Neural cell (in vitro differentiated cells): Measurements from ENCODE around the gene STARD4. TPM values are rescaled to one million over a fixed set of nuclear protein-coding genes. Genes with fewer than 3 reads are reported as not detected.

ENCODE experiments used
- H2AFZ ChIP-seq: fragments of 200-600, 300-800 bp; sonication (generic), shearing (Covaris generic); 2 replicates; pipeline ENCODE4 v1.6.0; 2014; ENCODE audit warnings: low read depth, mild to moderate bottlenecking, antibody characterized with exemption, low read length, moderate library complexity
- H3F3A ChIP-seq: fragments of 200-600 bp; shearing (Covaris generic); 2 replicates; pipeline ENCODE4 v1.6.1; 2016; ENCODE audit warnings: mild to moderate bottlenecking, moderate library complexity, mixed read lengths, antibody characterized with exemption, low read length; ENCODE audit not compliant: insufficient read depth, poor library complexity, severe bottlenecking
- H3K27ac ChIP-seq: fragments of 200-600, 300-800 bp; sonication (generic), shearing (Covaris generic); 2 replicates; pipeline ENCODE4 v1.5.1; 2014; ENCODE audit warnings: mild to moderate bottlenecking, low read length, moderate library complexity
- H3K27me3 ChIP-seq: fragments of 300-800, 200-600 bp; sonication (generic), shearing (Covaris generic); 2 replicates; pipeline ENCODE4 v1.6.0; 2014; ENCODE audit warnings: mild to moderate bottlenecking, low read depth, low read length, moderate library complexity; ENCODE audit not compliant: insufficient read depth
- H3K36me3 ChIP-seq: fragments of 300-800, 200-600 bp; sonication (generic), shearing (Covaris generic); 2 replicates; pipeline ENCODE4 v1.5.1; 2014; ENCODE audit warnings: mild to moderate bottlenecking, antibody characterized with exemption, low read length, moderate library complexity; ENCODE audit not compliant: insufficient read depth
- H3K4me2 ChIP-seq: fragments of 300-800, 200-600 bp; sonication (generic), shearing (Covaris generic); 2 replicates; pipeline ENCODE4 v1.6.0; 2014; ENCODE audit warnings: mild to moderate bottlenecking, low read length
- H3K4me3 ChIP-seq: fragments of 300-800, 200-600 bp; sonication (generic), shearing (Covaris generic); 2 replicates; pipeline ENCODE4 v1.5.1; 2014; ENCODE audit warnings: mild to moderate bottlenecking, low read length, moderate library complexity
- H3K79me2 ChIP-seq: fragments of 200-600 bp; shearing (Covaris generic); replicated peaks from 2 replicates; pipeline ENCODE4 v1.6.0; 2014; ENCODE audit warnings: mild to moderate bottlenecking, low read length, moderate library complexity; ENCODE audit not compliant: insufficient read depth
- H3K9ac ChIP-seq: fragments of 300-800, 200-600 bp; sonication (generic), shearing (Covaris generic); 2 replicates; pipeline ENCODE4 v1.6.1; 2016; ENCODE audit warnings: mild to moderate bottlenecking, low read length, mixed read lengths
- H3K9me2 ChIP-seq: fragments of 200-600 bp; shearing (Covaris generic); 2 replicates; pipeline ENCODE4 v1.6.1; 2016; ENCODE audit warnings: mild to moderate bottlenecking, low read length, mixed read lengths; ENCODE audit not compliant: insufficient read depth
- H3K9me3 ChIP-seq: fragments of 200-600, 300-800 bp; sonication (generic), shearing (Covaris generic); 2 replicates; pipeline ENCODE4 v1.6.1; 2016; ENCODE audit warnings: mild to moderate bottlenecking, mixed run types, low read length, moderate library complexity, mixed read lengths
- H4K20me1 ChIP-seq: fragments of 200-600 bp; shearing (Covaris generic); 2 replicates; pipeline ENCODE4 v1.6.1; 2016; ENCODE audit warnings: mild to moderate bottlenecking, mixed run types; ENCODE audit not compliant: insufficient read depth
- EP300 ChIP-seq: fragments of 450-650 bp; conservative IDR thresholded peaks from 2 replicates; pipeline ENCODE4 v1.6.1; 2014; ENCODE audit warnings: antibody characterized with exemption, mild to moderate bottlenecking, moderate library complexity; ENCODE audit not compliant: poor library complexity, severe bottlenecking
- EZH2 ChIP-seq: fragments of 200-600, 300-800 bp; shearing (Covaris generic), sonication (generic); IDR thresholded peaks from 2 replicates; pipeline ENCODE4 v1.6.1; 2014; ENCODE audit warnings: antibody characterized with exemption, low read length, borderline replicate concordance, mild to moderate bottlenecking; ENCODE audit not compliant: insufficient read depth, poor library complexity, severe bottlenecking
- MXI1 ChIP-seq: fragments of 450-650 bp; conservative IDR thresholded peaks from 2 replicates; pipeline ENCODE4 v1.6.1; 2014; ENCODE audit warnings: antibody characterized with exemption, mild to moderate bottlenecking; ENCODE audit not compliant: poor library complexity, severe bottlenecking
- POLR2AphosphoS5 ChIP-seq: IDR thresholded peaks from 2 replicates; pipeline ENCODE4 v1.6.1; 2012
- RAD21 ChIP-seq: fragments of 450-650 bp; conservative IDR thresholded peaks from 2 replicates; pipeline ENCODE4 v1.6.1; 2014; ENCODE audit warnings: antibody characterized with exemption, mild to moderate bottlenecking, moderate library complexity
- SMC3 ChIP-seq: fragments of 450-650 bp; conservative IDR thresholded peaks from 2 replicates; pipeline ENCODE4 v1.6.1; 2014; ENCODE audit warnings: antibody characterized with exemption, mild to moderate bottlenecking, moderate library complexity; ENCODE audit not compliant: poor library complexity
- TAF1 ChIP-seq: IDR thresholded peaks from 2 replicates; pipeline ENCODE4 v1.6.1; 2012; ENCODE audit warnings: low read depth
- polyA plus RNA-seq: library from polyadenylated mRNA; depleted of rRNA; stranded (reverse); fragments of >200 nt; gene quantifications from 2 replicates; pipeline ENCODE4 v1.2.3, GENCODE V29; 2014
- TF ChIP-seq, protein P1 (sequence below): fragments of 450-650 bp; IDR thresholded peaks from 2 replicates; pipeline ENCODE4 v1.5.1; 2014; ENCODE audit warnings: antibody characterized with exemption, mild to moderate bottlenecking, moderate library complexity; ENCODE audit not compliant: poor library complexity, severe bottlenecking
- TF ChIP-seq, protein P2 (sequence below): IDR thresholded peaks from 2 replicates; pipeline ENCODE4 v1.6.1; 2012; ENCODE audit warnings: borderline replicate concordance

Gene STARD4
- polyA plus RNA-seq, 1 donor from 2014 or later = 62.6 TPM

DNA sequence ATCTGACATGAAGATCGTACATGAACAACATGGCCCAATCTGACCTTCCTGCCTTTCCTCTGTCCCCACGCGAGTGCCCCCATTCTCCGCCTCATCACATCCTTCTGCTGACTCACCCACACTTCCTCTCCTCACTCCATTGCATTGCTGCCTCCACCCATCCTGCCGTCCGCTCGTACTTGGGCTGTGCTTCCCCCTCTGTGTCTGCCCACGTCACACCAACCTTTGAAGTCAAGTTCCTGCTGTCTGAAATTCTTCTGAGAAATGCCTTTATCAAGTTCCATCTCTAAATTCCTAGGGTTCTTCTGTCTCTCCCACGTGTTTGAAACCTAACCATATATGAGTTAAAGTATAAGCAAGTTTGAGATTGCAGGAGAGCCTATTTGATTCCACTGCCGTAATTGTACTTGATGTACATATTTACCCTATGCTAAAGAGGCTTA is 18.0 kb upstream of the STARD4 start:
- Histone ChIP-seq H3K36me3 (no peaks in the 10 kb centered on the region), H3K9ac (no peak overlapping the region), H3K27ac (no peak overlapping the region), H3K4me3 (no peak overlapping the region), H3K4me2 (no peak overlapping the region), H3F3A (no peaks in the 10 kb centered on the region), H3K9me3 (no peaks in the 10 kb centered on the region), H3K9me2 (no peaks in the 10 kb centered on the region), H4K20me1 (no peaks in the 10 kb centered on the region), H2AFZ (no peak overlapping the region), H3K79me2 (no peaks in the 10 kb centered on the region), H3K27me3 (no peaks in the 10 kb centered on the region)
- TF ChIP-seq EP300 = no peak
- no peak for TF ChIP-seq POLR2AphosphoS5
- TF ChIP-seq, protein P1, sequence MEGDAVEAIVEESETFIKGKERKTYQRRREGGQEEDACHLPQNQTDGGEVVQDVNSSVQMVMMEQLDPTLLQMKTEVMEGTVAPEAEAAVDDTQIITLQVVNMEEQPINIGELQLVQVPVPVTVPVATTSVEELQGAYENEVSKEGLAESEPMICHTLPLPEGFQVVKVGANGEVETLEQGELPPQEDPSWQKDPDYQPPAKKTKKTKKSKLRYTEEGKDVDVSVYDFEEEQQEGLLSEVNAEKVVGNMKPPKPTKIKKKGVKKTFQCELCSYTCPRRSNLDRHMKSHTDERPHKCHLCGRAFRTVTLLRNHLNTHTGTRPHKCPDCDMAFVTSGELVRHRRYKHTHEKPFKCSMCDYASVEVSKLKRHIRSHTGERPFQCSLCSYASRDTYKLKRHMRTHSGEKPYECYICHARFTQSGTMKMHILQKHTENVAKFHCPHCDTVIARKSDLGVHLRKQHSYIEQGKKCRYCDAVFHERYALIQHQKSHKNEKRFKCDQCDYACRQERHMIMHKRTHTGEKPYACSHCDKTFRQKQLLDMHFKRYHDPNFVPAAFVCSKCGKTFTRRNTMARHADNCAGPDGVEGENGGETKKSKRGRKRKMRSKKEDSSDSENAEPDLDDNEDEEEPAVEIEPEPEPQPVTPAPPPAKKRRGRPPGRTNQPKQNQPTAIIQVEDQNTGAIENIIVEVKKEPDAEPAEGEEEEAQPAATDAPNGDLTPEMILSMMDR = no peak
- TF ChIP-seq MXI1 = no peak
- TF ChIP-seq EZH2 = no peak
- no peak for TF ChIP-seq TAF1
- TF ChIP-seq, protein P2, sequence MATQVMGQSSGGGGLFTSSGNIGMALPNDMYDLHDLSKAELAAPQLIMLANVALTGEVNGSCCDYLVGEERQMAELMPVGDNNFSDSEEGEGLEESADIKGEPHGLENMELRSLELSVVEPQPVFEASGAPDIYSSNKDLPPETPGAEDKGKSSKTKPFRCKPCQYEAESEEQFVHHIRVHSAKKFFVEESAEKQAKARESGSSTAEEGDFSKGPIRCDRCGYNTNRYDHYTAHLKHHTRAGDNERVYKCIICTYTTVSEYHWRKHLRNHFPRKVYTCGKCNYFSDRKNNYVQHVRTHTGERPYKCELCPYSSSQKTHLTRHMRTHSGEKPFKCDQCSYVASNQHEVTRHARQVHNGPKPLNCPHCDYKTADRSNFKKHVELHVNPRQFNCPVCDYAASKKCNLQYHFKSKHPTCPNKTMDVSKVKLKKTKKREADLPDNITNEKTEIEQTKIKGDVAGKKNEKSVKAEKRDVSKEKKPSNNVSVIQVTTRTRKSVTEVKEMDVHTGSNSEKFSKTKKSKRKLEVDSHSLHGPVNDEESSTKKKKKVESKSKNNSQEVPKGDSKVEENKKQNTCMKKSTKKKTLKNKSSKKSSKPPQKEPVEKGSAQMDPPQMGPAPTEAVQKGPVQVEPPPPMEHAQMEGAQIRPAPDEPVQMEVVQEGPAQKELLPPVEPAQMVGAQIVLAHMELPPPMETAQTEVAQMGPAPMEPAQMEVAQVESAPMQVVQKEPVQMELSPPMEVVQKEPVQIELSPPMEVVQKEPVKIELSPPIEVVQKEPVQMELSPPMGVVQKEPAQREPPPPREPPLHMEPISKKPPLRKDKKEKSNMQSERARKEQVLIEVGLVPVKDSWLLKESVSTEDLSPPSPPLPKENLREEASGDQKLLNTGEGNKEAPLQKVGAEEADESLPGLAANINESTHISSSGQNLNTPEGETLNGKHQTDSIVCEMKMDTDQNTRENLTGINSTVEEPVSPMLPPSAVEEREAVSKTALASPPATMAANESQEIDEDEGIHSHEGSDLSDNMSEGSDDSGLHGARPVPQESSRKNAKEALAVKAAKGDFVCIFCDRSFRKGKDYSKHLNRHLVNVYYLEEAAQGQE = no peak
- TF ChIP-seq RAD21 = no peak
- no peak for TF ChIP-seq SMC3

GRCh38 chr5:111528056-111528455 is 15.7 kb upstream of the STARD4 start:
- Histone ChIP-seq H4K20me1 (no peaks in the 10 kb centered on the region), H2AFZ (no peak overlapping the region), H3K36me3 (no peaks in the 10 kb centered on the region), H3K27me3 (no peaks in the 10 kb centered on the region), H3K27ac (no peak overlapping the region), H3K4me2 (no peak overlapping the region), H3K4me3 (no peak overlapping the region), H3K79me2 (no peaks in the 10 kb centered on the region), H3K9me2 (no peaks in the 10 kb centered on the region), H3F3A (no peaks in the 10 kb centered on the region), H3K9ac (no peak overlapping the region), H3K9me3 (no peaks in the 10 kb centered on the region)
- TF ChIP-seq POLR2AphosphoS5 (no peak), MXI1 (no peak), EP300 (no peak), EZH2 (no peak), SMC3 (no peak), RAD21 (no peak)
- TF ChIP-seq, protein P1 = no peak
